ENCODE data around the gene C1QA. TPM values are rescaled to one million over a fixed set of nuclear protein-coding genes. Genes with fewer than 3 reads are reported as not detected.
A peak's percentile ranks its signal among the peaks of the same experiment; 100 is the strongest.

The C1QA gene
- polyA plus RNA-seq, 2 of the 4 experiments (the other 2 are of a cell fraction), result not detected

GRCh38 chr1:22658385-22659163, 22.1 kb downstream of the C1QA start:
- CTCF ChIA-PET, result interaction anchor here (1.0 kb wide), 1 partner anchor 195 kb away, joined by 3 read pairs; no protein-coding TSS in a partner anchor
- Histone ChIP-seq H3K4me3 (no peak overlapping the region), H3K4me2 (no peak overlapping the region), H3K4me1 (no peaks in the 10 kb centered on the region), H3K27ac (no peak overlapping the region), H3K9me3 (no peaks in the 10 kb centered on the region)
- ATAC-seq (peak; percentile 32 to 59; a peak in 3 of 6 replicates), DNase-seq (ENCODE audit: low read depth in 1 of 2, low spot score in 1 of 2) (peak in 1 of 2 experiments; percentile 32), FAIRE-seq (no peak)
- TF ChIP-seq HOXA7 (CRISPR knock-in tag; IDR thresholded peaks at IDR 0.05) (no peak), EP300 (IDR thresholded peaks at IDR 0.05) (no peak), SMC3 (IDR thresholded peaks at IDR 0.05) (no peak), HES2 (IDR thresholded peaks at IDR 0.05) (no peak), MYC (IDR thresholded peaks at IDR 0.05; ENCODE audit: borderline replicate concordance, low read length) (no peak), RARB (CRISPR knock-in tag; IDR thresholded peaks at IDR 0.05) (no peak)
- TF ChIP-seq, protein P1, sequence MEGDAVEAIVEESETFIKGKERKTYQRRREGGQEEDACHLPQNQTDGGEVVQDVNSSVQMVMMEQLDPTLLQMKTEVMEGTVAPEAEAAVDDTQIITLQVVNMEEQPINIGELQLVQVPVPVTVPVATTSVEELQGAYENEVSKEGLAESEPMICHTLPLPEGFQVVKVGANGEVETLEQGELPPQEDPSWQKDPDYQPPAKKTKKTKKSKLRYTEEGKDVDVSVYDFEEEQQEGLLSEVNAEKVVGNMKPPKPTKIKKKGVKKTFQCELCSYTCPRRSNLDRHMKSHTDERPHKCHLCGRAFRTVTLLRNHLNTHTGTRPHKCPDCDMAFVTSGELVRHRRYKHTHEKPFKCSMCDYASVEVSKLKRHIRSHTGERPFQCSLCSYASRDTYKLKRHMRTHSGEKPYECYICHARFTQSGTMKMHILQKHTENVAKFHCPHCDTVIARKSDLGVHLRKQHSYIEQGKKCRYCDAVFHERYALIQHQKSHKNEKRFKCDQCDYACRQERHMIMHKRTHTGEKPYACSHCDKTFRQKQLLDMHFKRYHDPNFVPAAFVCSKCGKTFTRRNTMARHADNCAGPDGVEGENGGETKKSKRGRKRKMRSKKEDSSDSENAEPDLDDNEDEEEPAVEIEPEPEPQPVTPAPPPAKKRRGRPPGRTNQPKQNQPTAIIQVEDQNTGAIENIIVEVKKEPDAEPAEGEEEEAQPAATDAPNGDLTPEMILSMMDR (IDR thresholded peaks at IDR 0.05), result no peak
- TF ChIP-seq, protein P2, sequence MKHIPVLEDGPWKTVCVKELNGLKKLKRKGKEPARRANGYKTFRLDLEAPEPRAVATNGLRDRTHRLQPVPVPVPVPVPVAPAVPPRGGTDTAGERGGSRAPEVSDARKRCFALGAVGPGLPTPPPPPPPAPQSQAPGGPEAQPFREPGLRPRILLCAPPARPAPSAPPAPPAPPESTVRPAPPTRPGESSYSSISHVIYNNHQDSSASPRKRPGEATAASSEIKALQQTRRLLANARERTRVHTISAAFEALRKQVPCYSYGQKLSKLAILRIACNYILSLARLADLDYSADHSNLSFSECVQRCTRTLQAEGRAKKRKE (CRISPR knock-in tag; IDR thresholded peaks at IDR 0.05; ENCODE audit: low read depth), result no peak
- POLR2A ChIA-PET, result no interaction called here
- WGBS (ENCODE audit: missing lambda C conversion rate), result 36% methylated on average over 3 of the region's 3 CpGs

GRCh38 chr1:22660716-22661241, 24.4 kb downstream of the C1QA start:
- Histone ChIP-seq H3K4me2 (no peak overlapping the region), H3K4me3 (no peak overlapping the region), H3K27ac (no peak overlapping the region), H3K9me3 (no peaks in the 10 kb centered on the region), H3K4me1 (no peaks in the 10 kb centered on the region)
- no peak for ATAC-seq
- no peak for TF ChIP-seq PHF8 (IDR thresholded peaks at IDR 0.05; ENCODE audit: borderline replicate concordance, low read depth)
- TF ChIP-seq GATA3 (IDR thresholded peaks at IDR 0.05; ENCODE audit: borderline replicate concordance), result no peak
- TF ChIP-seq HES2 (IDR thresholded peaks at IDR 0.05), result no peak
- TF ChIP-seq REST (IDR thresholded peaks at IDR 0.05), result no peak
- TF ChIP-seq HOXB5 (CRISPR knock-in tag; IDR thresholded peaks at IDR 0.05), result no peak
- TF ChIP-seq SMC3 (IDR thresholded peaks at IDR 0.05), result no peak
- no peak for TF ChIP-seq KDM5A (IDR thresholded peaks at IDR 0.05)
- TF ChIP-seq POLR2A (IDR thresholded peaks at IDR 0.05; ENCODE audit: low read length), result no peak
- TF ChIP-seq E2F6 (IDR thresholded peaks at IDR 0.05; ENCODE audit: borderline replicate concordance, low read depth), result no peak
- no peak for TF ChIP-seq JUNB (IDR thresholded peaks at IDR 0.05)
- no peak for TF ChIP-seq RNF2 (IDR thresholded peaks at IDR 0.05; ENCODE audit: borderline replicate concordance, low read depth)
- no peak for TF ChIP-seq CEBPB (IDR thresholded peaks at IDR 0.05)
- TF ChIP-seq EP300 (IDR thresholded peaks at IDR 0.05), result no peak
- no peak for TF ChIP-seq CBX8 (IDR thresholded peaks at IDR 0.05)
- TF ChIP-seq, protein P3, sequence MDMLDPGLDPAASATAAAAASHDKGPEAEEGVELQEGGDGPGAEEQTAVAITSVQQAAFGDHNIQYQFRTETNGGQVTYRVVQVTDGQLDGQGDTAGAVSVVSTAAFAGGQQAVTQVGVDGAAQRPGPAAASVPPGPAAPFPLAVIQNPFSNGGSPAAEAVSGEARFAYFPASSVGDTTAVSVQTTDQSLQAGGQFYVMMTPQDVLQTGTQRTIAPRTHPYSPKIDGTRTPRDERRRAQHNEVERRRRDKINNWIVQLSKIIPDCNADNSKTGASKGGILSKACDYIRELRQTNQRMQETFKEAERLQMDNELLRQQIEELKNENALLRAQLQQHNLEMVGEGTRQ (IDR thresholded peaks at IDR 0.05), result no peak
- TF ChIP-seq NR3C1 (IDR thresholded peaks at IDR 0.05), result no peak
- no peak for TF ChIP-seq ZFP36 (IDR thresholded peaks at IDR 0.05; ENCODE audit: borderline replicate concordance, partially characterized antibody)
- TF ChIP-seq ESRRA (IDR thresholded peaks at IDR 0.05; ENCODE audit: borderline replicate concordance, low read length), result no peak
- POLR2A ChIA-PET, result no interaction called here
- no peak for DNase-seq (ENCODE audit: low read depth in 1 of 2, low spot score in 1 of 2)
- CTCF ChIA-PET, result interaction anchor here (0.9 kb wide), 1 partner anchor 12 kb away, joined by 4 read pairs; no protein-coding TSS in a partner anchor
- WGBS (ENCODE audit: missing lambda C conversion rate), result 72% methylated on average over 16 of the region's 19 CpGs
- no peak for FAIRE-seq
